SU-DHL-6 (cell line): ENCODE data around the gene POC1A.

Experiments
- H2AFZ ChIP-seq: fragments of 200-600 bp; sonication (generic); 2 replicates; pipeline ENCODE4 v1.6.1; 2014; ENCODE audit warnings: low read depth, mild to moderate bottlenecking, moderate library complexity, mixed read lengths, antibody characterized with exemption, low read length; ENCODE audit not compliant: severe bottlenecking
- H3F3A ChIP-seq: fragments of 200-600 bp; shearing (Covaris generic); 2 replicates; pipeline ENCODE4 v1.6.0; 2016; ENCODE audit warnings: antibody characterized with exemption, mild to moderate bottlenecking; ENCODE audit not compliant: insufficient read depth
- H3K27ac ChIP-seq: fragments of 200-600 bp; sonication (generic); 2 replicates; pipeline ENCODE4 v1.5.1; 2016; ENCODE audit warnings: low read depth, mild to moderate bottlenecking, low read length, moderate library complexity, mixed read lengths
- H3K27me3 ChIP-seq: fragments of 200-600 bp; sonication (generic), shearing (Covaris generic); 2 replicates; pipeline ENCODE4 v1.6.0; 2014; ENCODE audit warnings: mild to moderate bottlenecking, low read length
- H3K36me3 ChIP-seq: fragments of 200-600 bp; sonication (generic); 2 replicates; pipeline ENCODE4 v1.6.1; 2014; ENCODE audit warnings: mild to moderate bottlenecking, low read length, mixed read lengths
- H3K4me2 ChIP-seq: fragments of 300-600, 200-600 bp; shearing (Covaris generic), sonication (generic); 2 replicates; pipeline ENCODE4 v1.6.0; 2014; ENCODE audit warnings: low read length, low read depth, mild to moderate bottlenecking; ENCODE audit not compliant: poor library complexity, severe bottlenecking
- H3K4me3 ChIP-seq: fragments of 200-600 bp; sonication (generic); 2 replicates; pipeline ENCODE4 v1.5.1; 2014; ENCODE audit warnings: antibody characterized with exemption, low read length, mild to moderate bottlenecking, mixed read lengths; ENCODE audit not compliant: insufficient read depth, poor library complexity, severe bottlenecking
- H3K79me2 ChIP-seq: fragments of 200-600 bp; sonication (generic); 2 replicates; pipeline ENCODE4 v1.6.1; 2014; ENCODE audit warnings: mild to moderate bottlenecking, low read length, moderate library complexity; ENCODE audit not compliant: insufficient read depth
- H3K9ac ChIP-seq: fragments of 200-600 bp; sonication (generic); 2 replicates; pipeline ENCODE4 v1.7.0; 2014; ENCODE audit warnings: mild to moderate bottlenecking, low read length
- H3K9me2 ChIP-seq: fragments of 200-600 bp; sonication (generic); replicated peaks from 2 replicates; pipeline ENCODE4 v1.6.1; 2014; ENCODE audit warnings: low read length; ENCODE audit not compliant: insufficient read depth
- H3K9me3 ChIP-seq: fragments of 200-600 bp; sonication (generic); 2 replicates; pipeline ENCODE4 v1.6.1; 2014; ENCODE audit warnings: low read length, mixed read lengths; ENCODE audit not compliant: insufficient read depth
- H4K20me1 ChIP-seq: fragments of 200-600 bp; sonication (generic); 2 replicates; pipeline ENCODE4 v1.6.1; 2014; ENCODE audit warnings: low read depth, mild to moderate bottlenecking, antibody characterized with exemption, low read length, moderate library complexity, mixed read lengths
- CTCF ChIP-seq: fragments of 200-600 bp; sonication (generic); IDR thresholded peaks from one replicate; pipeline ENCODE4 v1.5.1; 2017; ENCODE audit warnings: antibody characterized with exemption, mild to moderate bottlenecking, low read length, moderate library complexity; ENCODE audit not compliant: insufficient read depth, poor library complexity, severe bottlenecking
- EZH2phosphoT487 ChIP-seq: fragments of 200-600 bp; sonication (generic), shearing (Covaris generic); conservative IDR thresholded peaks from 2 replicates; pipeline ENCODE4 v1.6.1; 2018; ENCODE audit warnings: mild to moderate bottlenecking, antibody characterized with exemption, low read length, moderate library complexity, mixed read lengths

Gene POC1A

GRCh38 chr3:52047295-52047960 lies 106.8 kb downstream of the POC1A start:
- Histone ChIP-seq H3K27me3 (no peaks in the 10 kb centered on the region), H3K4me2 (no peak overlapping the region), H3F3A (no peaks in the 10 kb centered on the region), H3K79me2 (no peaks in the 10 kb centered on the region), H3K9me2 (no peaks in the 10 kb centered on the region), H3K4me3 (no peak overlapping the region), H3K9me3 (no peaks in the 10 kb centered on the region), H4K20me1 (no peaks in the 10 kb centered on the region), H2AFZ (no peak overlapping the region), H3K27ac (no peak overlapping the region), H3K9ac (no peak overlapping the region), H3K36me3 (no peaks in the 10 kb centered on the region)
- TF ChIP-seq CTCF: no peak

- no peak overlapping the region for H3K4me2 ChIP-seq
- no peaks in the 10 kb centered on the region for H3F3A ChIP-seq
- H3K9me3 ChIP-seq: no peaks in the 10 kb centered on the region
- no peak for TF ChIP-seq CTCF
- TF ChIP-seq EZH2phosphoT487: no peak
- no peak overlapping the region for H3K9ac ChIP-seq
- H2AFZ ChIP-seq: no peak overlapping the region
- H3K79me2 ChIP-seq: no peaks in the 10 kb centered on the region
- no peaks in the 10 kb centered on the region for H3K9me2 ChIP-seq
- no peaks in the 10 kb centered on the region for H3K36me3 ChIP-seq
- H3K27ac ChIP-seq: no peak overlapping the region
- no peak overlapping the region for H3K4me3 ChIP-seq
- H3K27me3 ChIP-seq: no peaks in the 10 kb centered on the region
- H4K20me1 ChIP-seq: no peaks in the 10 kb centered on the region
These were observed 107.4 kb downstream of the POC1A start for GRCh38 chr3:52046902-52047239.

- Histone ChIP-seq H3K9me2 (no peaks in the 10 kb centered on the region), H3K27ac (no peak overlapping the region), H2AFZ (no peak overlapping the region), H3K4me3 (no peak overlapping the region), H3K79me2 (no peaks in the 10 kb centered on the region), H3K36me3 (no peaks in the 10 kb centered on the region), H3K9me3 (no peaks in the 10 kb centered on the region), H4K20me1 (no peaks in the 10 kb centered on the region), H3K4me2 (no peak overlapping the region), H3K9ac (no peak overlapping the region), H3K27me3 (no peaks in the 10 kb centered on the region), H3F3A (no peaks in the 10 kb centered on the region)
- TF ChIP-seq CTCF (no peak), EZH2phosphoT487 (no peak)
These were observed 107.9 kb downstream of the POC1A start for GRCh38 chr3:52046186-52046901.
